GM18499 (cell line): ENCODE data around the gene NFX1.

Experiments
- ATAC-seq: cut with Tn5 transposase; IDR thresholded peaks from one replicate; pipeline ENCODE4 v1.9.1; 2021; ENCODE audit warnings: moderate number of reproducible peaks; ENCODE audit not compliant: insufficient read depth, unreplicated experiment

Gene NFX1

GRCh38 chr9:33414889-33415500 lies 124.7 kb downstream of the NFX1 start:
- no peak for ATAC-seq

GRCh38 chr9:33415501-33416038 lies 125.3 kb downstream of the NFX1 start:
- no peak for ATAC-seq

- ATAC-seq, result no peak
Observed at GRCh38 chr9:33416996-33417395, 126.7 kb downstream of the NFX1 start.

GRCh38 chr9:33418090-33418489 lies 127.8 kb downstream of the NFX1 start:
- no peak for ATAC-seq

- no peak for ATAC-seq
Observed at GRCh38 chr9:33419708-33420303, 129.5 kb downstream of the NFX1 start.
